GM19238 (cell line): ENCODE data around the gene AGTR1.
"Not testable (repeated sequence)": the region's sequence is repeated elsewhere in the genome, so short reads cannot be mapped to it uniquely, and the experiment has no call there.

ENCODE experiments used
- DNase-seq: peaks from one replicate; pipeline ENCODE4 v3.0.0; 2011; ENCODE audit warnings: low spot score; ENCODE audit not compliant: insufficient read length

The AGTR1 gene

GRCh38 chr3:148718982-148719862 lies 21.5 kb downstream of the AGTR1 start:
- no peak for DNase-seq

GRCh38 chr3:148720873-148721272 lies 23.2 kb downstream of the AGTR1 start:
- no peak for DNase-seq

- no peak for DNase-seq
Measured at GRCh38 chr3:148723631-148724030, 25.9 kb downstream of the AGTR1 start.

- DNase-seq, result no peak
Measured at GRCh38 chr3:148727231-148727630, 29.5 kb downstream of the AGTR1 start.

GRCh38 chr3:148728753-148729152 lies 31.1 kb downstream of the AGTR1 start:
- no peak for DNase-seq

GRCh38 chr3:148729476-148730055 lies 31.9 kb downstream of the AGTR1 start:
- DNase-seq, result no peak

GRCh38 chr3:148730676-148731075 lies 33.0 kb downstream of the AGTR1 start:
- DNase-seq, result no peak

GRCh38 chr3:148735597-148735996 lies 37.9 kb downstream of the AGTR1 start:
- no peak for DNase-seq

GRCh38 chr3:148736086-148736485 lies 38.4 kb downstream of the AGTR1 start:
- no peak for DNase-seq

GRCh38 chr3:148737104-148737530 lies 39.4 kb downstream of the AGTR1 start:
- no peak for DNase-seq

GRCh38 chr3:148739720-148740119 lies 42.0 kb downstream of the AGTR1 start:
- no peak for DNase-seq

- DNase-seq, result no peak
Measured at GRCh38 chr3:148740291-148740690, 42.6 kb downstream of the AGTR1 start.

- no peak for DNase-seq
Measured at GRCh38 chr3:148741219-148741618, 43.5 kb downstream of the AGTR1 start.

GRCh38 chr3:148742118-148742517 lies 44.4 kb downstream of the AGTR1 start:
- no peak for DNase-seq

GRCh38 chr3:148746053-148746452 lies 48.4 kb downstream of the AGTR1 start:
- no peak for DNase-seq

- no peak for DNase-seq
Measured at GRCh38 chr3:148748283-148748682, 50.6 kb downstream of the AGTR1 start.

- no peak for DNase-seq
Measured at GRCh38 chr3:148750296-148750695, 52.6 kb downstream of the AGTR1 start.

GRCh38 chr3:148751461-148751860 lies 53.8 kb downstream of the AGTR1 start:
- no peak for DNase-seq

GRCh38 chr3:148753385-148753784 lies 55.7 kb downstream of the AGTR1 start:
- not testable (repeated sequence) for DNase-seq

GRCh38 chr3:148755570-148755969 lies 57.9 kb downstream of the AGTR1 start:
- no peak for DNase-seq

GRCh38 chr3:148756311-148756710 lies 58.6 kb downstream of the AGTR1 start:
- no peak for DNase-seq

GRCh38 chr3:148757238-148758215 lies 59.8 kb downstream of the AGTR1 start:
- no peak for DNase-seq
